SK-N-MC (cell line): Measurements from ENCODE around the gene MYBPC1.

Experiments
- EZH2 ChIP-seq: fragments of 200-600 bp; sonication (generic); IDR thresholded peaks from one replicate; pipeline ENCODE4 v1.6.1; 2017; ENCODE audit warnings: antibody characterized with exemption
- POLR2AphosphoS5 ChIP-seq: IDR thresholded peaks from 2 replicates; pipeline ENCODE4 v1.6.1; 2012; ENCODE audit warnings: mild to moderate bottlenecking, low read depth, low read length, borderline replicate concordance

DNA sequence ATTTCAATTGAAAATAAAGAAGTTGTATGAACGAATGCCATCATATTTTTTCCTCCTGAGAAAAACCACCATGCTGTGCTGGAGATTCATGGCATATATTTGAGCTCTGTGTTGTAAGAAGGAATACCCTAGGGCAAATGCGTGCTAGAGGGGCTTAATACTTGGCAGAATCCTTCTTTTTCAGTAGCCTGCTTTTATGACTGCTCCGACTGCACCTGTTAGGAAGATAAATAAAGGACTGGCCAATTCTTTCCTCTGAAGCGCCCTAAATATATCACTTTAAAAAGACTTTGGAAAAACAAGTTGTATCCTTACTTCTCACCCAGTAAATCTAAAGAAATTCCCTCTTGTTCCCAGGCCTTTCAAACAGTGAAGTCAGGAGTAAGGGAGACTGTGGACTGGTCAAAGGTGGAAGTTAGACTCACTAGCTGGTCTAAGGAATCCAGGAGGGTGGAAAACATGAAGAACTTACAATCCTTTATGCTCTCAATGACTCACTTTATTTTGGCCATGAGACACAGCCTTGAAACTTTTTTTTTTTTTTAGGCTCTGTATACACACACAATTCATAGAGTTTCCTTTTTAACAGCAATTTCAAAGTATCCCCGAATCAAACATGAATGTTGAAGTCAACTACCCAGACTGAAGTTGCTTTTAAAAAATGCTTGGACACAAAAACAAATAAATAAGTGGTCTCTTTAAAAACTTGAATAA lies 5.2 kb downstream of the MYBPC1 start:
- TF ChIP-seq POLR2AphosphoS5 (no peak), EZH2 (no peak)
